ENCODE data around the gene TCERG1L.

- TF ChIP-seq CTCF (IDR thresholded peaks at IDR 0.05 in 8 of 11, conservative IDR thresholded peaks at IDR 0.05 in 3 of 11) (no peak), POLR2A (IDR thresholded peaks at IDR 0.05) (no peak)
Observed at GRCh38 chr10:131082991-131083481, 228.5 kb downstream of the TCERG1L start.
